ACC112 (cell line): ENCODE data around the gene ACTL6B.

Experiments used
- H2AFZ ChIP-seq: fragments of 200-600 bp; sonication (generic); one replicate; pipeline ENCODE4 v1.6.0; 2017; ENCODE audit warnings: antibody characterized with exemption, low read length; ENCODE audit not compliant: unreplicated experiment
- H3K27ac ChIP-seq: fragments of 200-600 bp; sonication (generic); 2 replicates; pipeline ENCODE4 v1.5.1; 2014; ENCODE audit warnings: low read depth, mild to moderate bottlenecking, antibody characterized with exemption, low read length, moderate library complexity
- H3K27me3 ChIP-seq: fragments of 200-600 bp; sonication (generic); 2 replicates; pipeline ENCODE4 v1.6.1; 2014; ENCODE audit warnings: mild to moderate bottlenecking, antibody characterized with exemption, low read length, moderate library complexity, mixed read lengths; ENCODE audit not compliant: insufficient read depth
- H3K36me3 ChIP-seq: fragments of 200-600 bp; sonication (generic); 2 replicates; pipeline ENCODE4 v1.6.1; 2016; ENCODE audit warnings: mild to moderate bottlenecking, antibody characterized with exemption, low read length, moderate library complexity, mixed read lengths; ENCODE audit not compliant: insufficient read depth
- H3K4me1 ChIP-seq: fragments of 200-600 bp; sonication (generic); one replicate; pipeline ENCODE4 v1.6.1; 2016; ENCODE audit warnings: low read length, mixed read lengths; ENCODE audit not compliant: insufficient read depth, unreplicated experiment, control insufficient read depth
- H3K4me3 ChIP-seq: fragments of 200-600 bp; sonication (generic); 2 replicates; pipeline ENCODE4 v1.5.1; 2014; ENCODE audit warnings: mild to moderate bottlenecking, low read depth, low read length
- H3K79me2 ChIP-seq: fragments of 200-600 bp; sonication (generic); one replicate; pipeline ENCODE4 v1.6.0; 2016; ENCODE audit warnings: low read length; ENCODE audit not compliant: control insufficient read depth, unreplicated experiment, insufficient read depth

ACTL6B gene

GRCh38 chr7:100677308-100678267 lies 21.3 kb upstream of the ACTL6B start:
- no peak overlapping the region for H2AFZ ChIP-seq
- peaks cover 34% of the 10 kb centered on the region for H3K79me2 ChIP-seq
- H3K27me3 ChIP-seq = no peaks in the 10 kb centered on the region
- peaks cover 20% of the 10 kb centered on the region for H3K4me1 ChIP-seq
- H3K27ac ChIP-seq = no peak overlapping the region
- peaks cover 5% of the 10 kb centered on the region; the same call in 1 of the 2 replicates for H3K36me3 ChIP-seq
- H3K4me3 ChIP-seq = no peak overlapping the region

- peaks cover 13% of the 10 kb centered on the region for H3K4me1 ChIP-seq
- peak overlapping the region; percentile 94 for H3K4me3 ChIP-seq
- peaks cover 34% of the 10 kb centered on the region for H3K79me2 ChIP-seq
- peak overlapping the region; percentile 35; the same call in 1 of the 2 replicates for H3K27ac ChIP-seq
- H3K36me3 ChIP-seq = peaks cover under 1% of the 10 kb centered on the region; the same call in 1 of the 2 replicates
- H3K27me3 ChIP-seq = no peaks in the 10 kb centered on the region
- H2AFZ ChIP-seq = no peak overlapping the region
Measured at GRCh38 chr7:100676501-100677306, 20.5 kb upstream of the ACTL6B start.

GRCh38 chr7:100675581-100676350 lies 19.5 kb upstream of the ACTL6B start:
- Histone ChIP-seq H3K27ac (peak overlapping the region; percentile 35), H3K4me1 (peaks cover 11% of the 10 kb centered on the region), H3K36me3 (no peaks in the 10 kb centered on the region; the same call in 1 of the 2 replicates)

GRCh38 chr7:100675105-100675451 lies 18.8 kb upstream of the ACTL6B start:
- no peaks in the 10 kb centered on the region; the same call in 1 of the 2 replicates for H3K36me3 ChIP-seq
- no peaks in the 10 kb centered on the region for H3K27me3 ChIP-seq
- H3K79me2 ChIP-seq = peaks cover 34% of the 10 kb centered on the region
- no peak overlapping the region for H2AFZ ChIP-seq
- peaks cover 4% of the 10 kb centered on the region for H3K4me1 ChIP-seq
- H3K27ac ChIP-seq = 0 out of 2 replicates have a peak overlapping the region, but pooled peaks have one; percentile 35
- H3K4me3 ChIP-seq = peak overlapping the region; percentile 94

More at GRCh38 chr7:100675581-100676350, 19.5 kb upstream of the ACTL6B start:
- H3K27me3 ChIP-seq = no peaks in the 10 kb centered on the region
- H2AFZ ChIP-seq = no peak overlapping the region
- peak overlapping the region; percentile 94 for H3K4me3 ChIP-seq
- peaks cover 34% of the 10 kb centered on the region for H3K79me2 ChIP-seq

GRCh38 chr7:100674411-100675104 lies 18.3 kb upstream of the ACTL6B start:
- no peaks in the 10 kb centered on the region for H3K27me3 ChIP-seq
- peak overlapping the region; percentile 3; the same call in 1 of the 2 replicates for H3K27ac ChIP-seq
- no peaks in the 10 kb centered on the region; the same call in 1 of the 2 replicates for H3K36me3 ChIP-seq
- peaks cover 34% of the 10 kb centered on the region for H3K79me2 ChIP-seq
- H3K4me3 ChIP-seq = peak overlapping the region; percentile 94
- no peak overlapping the region for H2AFZ ChIP-seq
- peaks cover 3% of the 10 kb centered on the region for H3K4me1 ChIP-seq

GRCh38 chr7:100673942-100674410 lies 17.7 kb upstream of the ACTL6B start:
- Histone ChIP-seq H3K36me3 (no peaks in the 10 kb centered on the region; the same call in 1 of the 2 replicates), H3K4me1 (peaks cover 3% of the 10 kb centered on the region), H3K27ac (peak overlapping the region; percentile 48), H3K27me3 (no peaks in the 10 kb centered on the region), H2AFZ (peak overlapping the region; percentile 86), H3K4me3 (peak overlapping the region; percentile 94), H3K79me2 (peaks cover 34% of the 10 kb centered on the region)

GRCh38 chr7:100673302-100673941 lies 17.2 kb upstream of the ACTL6B start, which contains the start of gene GNB2:
TSS of gene GNB2 (plus strand) at chr7:100673740. CDS start at chr7:100676266, 2,526 bp downstream.
- Histone ChIP-seq H3K4me3 (peak within 1 kb of the TSS; percentile 94), H3K27me3 (no peaks in the 10 kb centered on the region), H3K27ac (peak within 1 kb of the TSS; percentile 97), H3K4me1 (peaks cover 3% of the 10 kb centered on the region), H3K79me2 (peaks cover 34% of the 10 kb centered on the region), H2AFZ (peak within 1 kb of the TSS; percentile 98), H3K36me3 (no peaks in the 10 kb centered on the region; the same call in 1 of the 2 replicates)

- Histone ChIP-seq H3K27me3 (no peaks in the 10 kb centered on the region), H3K36me3 (no peaks in the 10 kb centered on the region)
Measured at GRCh38 chr7:100671353-100672327, 15.4 kb upstream of the ACTL6B start.

More at GRCh38 chr7:100671353-100672327, 15.4 kb upstream of the ACTL6B start:
- Histone ChIP-seq H3K79me2 (peaks cover 28% of the 10 kb centered on the region), H3K27ac (no peak overlapping the region), H3K4me3 (no peak overlapping the region), H2AFZ (no peak overlapping the region), H3K4me1 (peaks cover 3% of the 10 kb centered on the region)
